ENCODE data around the gene B3GALT5.
"Not testable (repeated sequence)": the region's sequence is repeated elsewhere in the genome, so short reads cannot be mapped to it uniquely, and the experiment has no call there.

The B3GALT5 gene

GRCh38 chr21:39667353-39667891 is 54.7 kb downstream of the B3GALT5 start:
- no peak for DNase-seq (ENCODE audit: low read depth in 2 of 2)

- DNase-seq (ENCODE audit: low read depth in 2 of 2), result no peak
Observed at GRCh38 chr21:39668369-39668768, 55.6 kb downstream of the B3GALT5 start.

- no peak for DNase-seq (ENCODE audit: low read depth in 2 of 2)
Observed at GRCh38 chr21:39669485-39669884, 56.7 kb downstream of the B3GALT5 start.

- DNase-seq (ENCODE audit: low read depth in 2 of 2), result no peak
Observed at GRCh38 chr21:39669976-39670661, 57.4 kb downstream of the B3GALT5 start.

GRCh38 chr21:39670701-39671100 is 58.0 kb downstream of the B3GALT5 start:
- DNase-seq (ENCODE audit: low read depth in 2 of 2), result no peak

- DNase-seq (ENCODE audit: low read depth in 2 of 2), result no peak
Observed at GRCh38 chr21:39671986-39672385, 59.2 kb downstream of the B3GALT5 start.

GRCh38 chr21:39673163-39673562 is 60.4 kb downstream of the B3GALT5 start:
- no peak for DNase-seq (ENCODE audit: low read depth in 2 of 2)

- no peak for DNase-seq (ENCODE audit: low read depth in 2 of 2)
Observed at GRCh38 chr21:39673736-39674135, 61.0 kb downstream of the B3GALT5 start.

- DNase-seq (ENCODE audit: low read depth in 2 of 2), result no peak
Observed at GRCh38 chr21:39674801-39675200, 62.1 kb downstream of the B3GALT5 start.

- no peak for DNase-seq (ENCODE audit: low read depth in 2 of 2)
Observed at GRCh38 chr21:39675590-39675989, 62.9 kb downstream of the B3GALT5 start.

GRCh38 chr21:39675993-39676661 is 63.4 kb downstream of the B3GALT5 start:
- no peak for DNase-seq (ENCODE audit: low read depth in 2 of 2)

- no peak for DNase-seq (ENCODE audit: low read depth in 2 of 2)
Observed at GRCh38 chr21:39680216-39680615, 67.5 kb downstream of the B3GALT5 start.

GRCh38 chr21:39681257-39681656 is 68.5 kb downstream of the B3GALT5 start:
- no peak for DNase-seq (ENCODE audit: low read depth in 2 of 2)

GRCh38 chr21:39681845-39682244 is 69.1 kb downstream of the B3GALT5 start:
- no peak for DNase-seq (ENCODE audit: low read depth in 2 of 2)

- DNase-seq (ENCODE audit: low read depth in 2 of 2), result no peak
Observed at GRCh38 chr21:39685236-39685635, 72.5 kb downstream of the B3GALT5 start.

- DNase-seq (ENCODE audit: low read depth in 2 of 2), result no peak
Observed at GRCh38 chr21:39685991-39686390, 73.3 kb downstream of the B3GALT5 start.

- DNase-seq (ENCODE audit: low read depth in 2 of 2), result no peak
Observed at GRCh38 chr21:39686646-39687468, 74.1 kb downstream of the B3GALT5 start.

GRCh38 chr21:39688010-39688409 is 75.3 kb downstream of the B3GALT5 start:
- no peak for DNase-seq (ENCODE audit: low read depth in 2 of 2)

GRCh38 chr21:39689860-39690259 is 77.1 kb downstream of the B3GALT5 start:
- not testable (repeated sequence) for DNase-seq (ENCODE audit: low read depth in 2 of 2)

- no peak for DNase-seq (ENCODE audit: low read depth in 2 of 2)
Observed at GRCh38 chr21:39690454-39690853, 77.7 kb downstream of the B3GALT5 start.

GRCh38 chr21:39694750-39695149 is 82.0 kb downstream of the B3GALT5 start:
- DNase-seq (ENCODE audit: low read depth in 2 of 2), result no peak

GRCh38 chr21:39696196-39696595 is 83.5 kb downstream of the B3GALT5 start:
- DNase-seq (ENCODE audit: low read depth in 2 of 2), result no peak

Measured in activated CD8-positive, alpha-beta memory T cell treated with anti-CD3 and anti-CD28 coated beads for 4 hours (primary cell).